MM.1S (cell line): ENCODE data around the gene RPS6KC1.

Source experiments
- DNase-seq: peaks from one replicate; pipeline ENCODE4 v3.0.0-alpha.2; 2015
- H2AFZ ChIP-seq: fragments of 300-600 bp; sonication (generic); 2 replicates; pipeline ENCODE4 v1.6.0; 2016; ENCODE audit warnings: antibody characterized with exemption, low read length
- H3F3A ChIP-seq: fragments of 300-600 bp; sonication (generic); 2 replicates; pipeline ENCODE4 v1.6.1; 2016; ENCODE audit warnings: mild to moderate bottlenecking, antibody characterized with exemption, low read length, moderate library complexity, mixed read lengths; ENCODE audit not compliant: insufficient read depth
- H3K27ac ChIP-seq: fragments of 300-600 bp; sonication (generic); 2 replicates; pipeline ENCODE4 v1.5.1; 2016; ENCODE audit warnings: mild to moderate bottlenecking, low read length
- H3K27me3 ChIP-seq: fragments of 300-600 bp; sonication (generic); replicated peaks from 2 replicates; pipeline ENCODE4 v1.6.0; 2016; ENCODE audit warnings: low read length; ENCODE audit not compliant: insufficient read depth
- H3K36me3 ChIP-seq: fragments of 300-600 bp; sonication (generic); replicated peaks from 2 replicates; pipeline ENCODE4 v1.6.1; 2016; ENCODE audit warnings: mild to moderate bottlenecking, low read length, mixed read lengths; ENCODE audit not compliant: insufficient read depth
- H3K4me1 ChIP-seq: fragments of 300-600 bp; sonication (generic); 2 replicates; pipeline ENCODE4 v1.6.1; 2016; ENCODE audit warnings: low read length, mixed read lengths
- H3K4me2 ChIP-seq: fragments of 300-600 bp; sonication (generic); 2 replicates; pipeline ENCODE4 v1.6.0; 2016; ENCODE audit warnings: low read depth, low read length
- H3K4me3 ChIP-seq: fragments of 300-600 bp; sonication (generic); 2 replicates; pipeline ENCODE4 v1.5.1; 2016; ENCODE audit warnings: low read length, mixed read lengths
- H3K79me2 ChIP-seq: fragments of 300-600 bp; sonication (generic); 2 replicates; pipeline ENCODE4 v1.6.1; 2016; ENCODE audit warnings: mixed run types, low read length, mixed read lengths
- H3K9ac ChIP-seq: fragments of 300-600 bp; sonication (generic); 2 replicates; pipeline ENCODE4 v1.6.1; 2016; ENCODE audit warnings: low read length, mixed read lengths
- H3K9me2 ChIP-seq: fragments of 300-600 bp; sonication (generic); replicated peaks from 2 replicates; pipeline ENCODE4 v1.6.1; 2016; ENCODE audit warnings: mild to moderate bottlenecking, low read length, mixed read lengths; ENCODE audit not compliant: insufficient read depth
- H3K9me3 ChIP-seq: fragments of 300-600 bp; sonication (generic); replicated peaks from 2 replicates; pipeline ENCODE4 v1.6.1; 2016; ENCODE audit warnings: mild to moderate bottlenecking, low read length, mixed read lengths; ENCODE audit not compliant: insufficient read depth
- H4K20me1 ChIP-seq: fragments of 300-600 bp; sonication (generic); 2 replicates; pipeline ENCODE4 v1.6.1; 2016; ENCODE audit warnings: mild to moderate bottlenecking, low read length, moderate library complexity, mixed read lengths; ENCODE audit not compliant: insufficient read depth
- CTCF ChIP-seq: fragments of 300-600 bp; sonication (generic); IDR thresholded peaks from 2 replicates; pipeline ENCODE4 v1.5.1; 2016; ENCODE audit warnings: antibody characterized with exemption, low read length, mixed read lengths
- EZH2 ChIP-seq: fragments of 300-600 bp; sonication (generic); optimal IDR thresholded peaks from 2 replicates; pipeline ENCODE3; 2017; ENCODE audit warnings: low read depth, mild to moderate bottlenecking, antibody characterized with exemption, low read length, mixed read lengths
- EZH2phosphoT487 ChIP-seq: fragments of 300-600 bp; sonication (generic); IDR thresholded peaks from 2 replicates; pipeline ENCODE4 v1.6.1; 2018; ENCODE audit warnings: antibody characterized with exemption, low read length

RPS6KC1 gene

GRCh38 chr1:213264531-213264930, 213.5 kb downstream of the RPS6KC1 start:
- H3K79me2 ChIP-seq, result no peaks in the 10 kb centered on the region
- no peak overlapping the region for H3K27ac ChIP-seq
- H4K20me1 ChIP-seq, result no peaks in the 10 kb centered on the region
- no peak overlapping the region for H3K4me3 ChIP-seq
- H3K4me2 ChIP-seq, result no peak overlapping the region
- H3K9me2 ChIP-seq, result no peaks in the 10 kb centered on the region
- TF ChIP-seq CTCF, result no peak
- no peak for TF ChIP-seq EZH2
- no peak for TF ChIP-seq EZH2phosphoT487
- H3K27me3 ChIP-seq, result no peaks in the 10 kb centered on the region
- H3F3A ChIP-seq, result no peaks in the 10 kb centered on the region
- H3K9me3 ChIP-seq, result no peaks in the 10 kb centered on the region
- DNase-seq, result no peak
- no peak overlapping the region for H3K9ac ChIP-seq
- no peaks in the 10 kb centered on the region for H3K4me1 ChIP-seq
- H2AFZ ChIP-seq, result no peak overlapping the region
- no peaks in the 10 kb centered on the region for H3K36me3 ChIP-seq

- Histone ChIP-seq H3K4me2 (no peak overlapping the region), H3K27ac (no peak overlapping the region), H3K36me3 (no peaks in the 10 kb centered on the region), H4K20me1 (no peaks in the 10 kb centered on the region), H3K79me2 (no peaks in the 10 kb centered on the region), H2AFZ (no peak overlapping the region), H3F3A (no peaks in the 10 kb centered on the region), H3K4me3 (no peak overlapping the region), H3K4me1 (no peaks in the 10 kb centered on the region), H3K9me3 (no peaks in the 10 kb centered on the region), H3K9me2 (no peaks in the 10 kb centered on the region), H3K27me3 (no peaks in the 10 kb centered on the region), H3K9ac (no peak overlapping the region)
- no peak for DNase-seq
- TF ChIP-seq EZH2phosphoT487 (no peak), EZH2 (no peak), CTCF (no peak)
Observed at GRCh38 chr1:213266983-213267772, 216.1 kb downstream of the RPS6KC1 start.

GRCh38 chr1:213268221-213268620, 217.2 kb downstream of the RPS6KC1 start:
- no peak for DNase-seq
- Histone ChIP-seq H3K4me2 (no peak overlapping the region), H2AFZ (no peak overlapping the region), H3K79me2 (no peaks in the 10 kb centered on the region), H3K4me3 (no peak overlapping the region), H3K9ac (no peak overlapping the region), H3K9me2 (no peaks in the 10 kb centered on the region), H3K4me1 (no peaks in the 10 kb centered on the region), H3K36me3 (no peaks in the 10 kb centered on the region), H3K27ac (no peak overlapping the region), H3K27me3 (no peaks in the 10 kb centered on the region), H4K20me1 (no peaks in the 10 kb centered on the region), H3K9me3 (no peaks in the 10 kb centered on the region), H3F3A (no peaks in the 10 kb centered on the region)
- no peak for TF ChIP-seq EZH2phosphoT487
- TF ChIP-seq EZH2, result no peak
- TF ChIP-seq CTCF, result no peak
